GM23338 (cell line): Measurements from ENCODE around the gene ASAP2. TPM values are rescaled to one million over a fixed set of nuclear protein-coding genes. Genes with fewer than 3 reads are reported as not detected.

Source experiments
- ATAC-seq: fragments of 200-7000 bp; cut with Tn5 transposase; 3 replicates; pipeline ENCODE4 v1.9.1; 2020
- DNase-seq: peaks from one replicate; pipeline ENCODE4 v3.0.0-alpha.2; 2015; ENCODE audit warnings: low spot score
- H2AFZ ChIP-seq: fragments of 200-600 bp; sonication (generic); 2 replicates; pipeline ENCODE4 v1.8.0; 2016; ENCODE audit warnings: antibody characterized with exemption, mild to moderate bottlenecking, moderate library complexity
- H3F3A ChIP-seq: fragments of 200-600 bp; sonication (generic); replicated peaks from 2 replicates; pipeline ENCODE4 v1.8.0; 2017; ENCODE audit warnings: antibody characterized with exemption, mixed run types, low read depth
- H3K27ac ChIP-seq: fragments of 200-600 bp; sonication (generic); 2 replicates; pipeline ENCODE4 v1.6.1; 2016; ENCODE audit warnings: low read depth
- H3K27me3 ChIP-seq: fragments of 200-600 bp; sonication (generic); 2 replicates; pipeline ENCODE4 v1.8.0; 2016; ENCODE audit warnings: mild to moderate bottlenecking, mixed run types, moderate library complexity; ENCODE audit not compliant: insufficient read depth
- H3K36me3 ChIP-seq: fragments of 200-600 bp; sonication (generic); 2 replicates; pipeline ENCODE4 v1.8.0; 2016; ENCODE audit warnings: mild to moderate bottlenecking; ENCODE audit not compliant: insufficient read depth
- H3K4me1 ChIP-seq: fragments of 200-600 bp; sonication (generic); 2 replicates; pipeline ENCODE4 v1.8.0; 2016; ENCODE audit warnings: mild to moderate bottlenecking, moderate library complexity; ENCODE audit not compliant: insufficient read depth
- H3K4me2 ChIP-seq: fragments of 200-600 bp; sonication (generic); 2 replicates; pipeline ENCODE4 v1.7.1; 2017; ENCODE audit warnings: mixed run types
- H3K4me3 ChIP-seq: fragments of 200-600 bp; sonication (generic); 2 replicates; pipeline ENCODE4 v1.6.1; 2016; ENCODE audit warnings: mixed run types
- H3K79me2 ChIP-seq: fragments of 200-600 bp; sonication (generic); replicated peaks from 2 replicates; pipeline ENCODE4 v1.8.0; 2017; ENCODE audit warnings: mild to moderate bottlenecking; ENCODE audit not compliant: insufficient read depth
- H3K9me2 ChIP-seq: fragments of 200-600 bp; sonication (generic); 2 replicates; pipeline ENCODE4 v1.8.0; 2017; ENCODE audit not compliant: insufficient read depth
- H4K20me1 ChIP-seq: fragments of 200-600 bp; sonication (generic); replicated peaks from 2 replicates; pipeline ENCODE4 v1.8.0; 2017; ENCODE audit warnings: mild to moderate bottlenecking; ENCODE audit not compliant: insufficient read depth
- H3K27ac Mint-ChIP-seq: 2 replicates; pipeline ENCODE4 v1.8.0; 2020; ENCODE audit warnings: inconsistent platforms, mild to moderate bottlenecking, moderate library complexity, mixed read lengths
- H3K27me3 Mint-ChIP-seq: 3 replicates; pipeline ENCODE4 v1.8.0; 2022; ENCODE audit warnings: low read depth, mild to moderate bottlenecking, moderate library complexity, mixed read lengths, inconsistent platforms; ENCODE audit not compliant: insufficient read depth, poor library complexity
- H3K36me3 Mint-ChIP-seq: 3 replicates; pipeline ENCODE4 v1.8.0; 2021; ENCODE audit warnings: low read depth, mild to moderate bottlenecking, inconsistent platforms, moderate library complexity, mixed read lengths
- H3K4me1 Mint-ChIP-seq: 3 replicates; pipeline ENCODE4 v1.8.0; 2020; ENCODE audit warnings: mild to moderate bottlenecking, inconsistent platforms, mixed read lengths
- H3K4me3 Mint-ChIP-seq: 3 replicates; pipeline ENCODE4 v1.8.0; 2021; ENCODE audit warnings: moderate library complexity, mild to moderate bottlenecking, inconsistent platforms, mixed read lengths
- H3K9me3 Mint-ChIP-seq: 3 replicates; pipeline ENCODE4 v1.8.0; 2020; ENCODE audit warnings: moderate library complexity, mild to moderate bottlenecking, inconsistent platforms, mixed read lengths
- CREB1 ChIP-seq: fragments of 250-450 bp; sonication (Bioruptor Pico); IDR thresholded peaks from 2 replicates; pipeline ENCODE4 v1.5.0; 2020; ENCODE audit warnings: low read depth, mild to moderate bottlenecking, moderate library complexity
- EZH2 ChIP-seq: fragments of 200-600 bp; sonication (generic); IDR thresholded peaks from one replicate; pipeline ENCODE4 v1.8.0; 2017; ENCODE audit warnings: antibody characterized with exemption, mild to moderate bottlenecking, low read depth; ENCODE audit not compliant: unreplicated experiment
- EZH2phosphoT487 ChIP-seq: fragments of 200-600 bp; sonication (generic); IDR thresholded peaks from one replicate; pipeline ENCODE4 v1.8.1; 2018; ENCODE audit warnings: antibody characterized with exemption; ENCODE audit not compliant: unreplicated experiment
- JUNB ChIP-seq: IDR thresholded peaks from one replicate; pipeline ENCODE4 v1.6.1; 2016; ENCODE audit warnings: antibody characterized with exemption; ENCODE audit not compliant: unreplicated experiment
- NANOG ChIP-seq: IDR thresholded peaks from 2 replicates; pipeline ENCODE4 v1.6.1; 2016; ENCODE audit warnings: antibody characterized with exemption, borderline replicate concordance
- POLR2AphosphoS5 ChIP-seq: IDR thresholded peaks from 2 replicates; pipeline ENCODE4 v1.6.1; 2016; ENCODE audit warnings: antibody characterized with exemption, low read depth
- REST ChIP-seq: IDR thresholded peaks from one replicate; pipeline ENCODE4 v1.6.1; 2018; ENCODE audit warnings: antibody characterized with exemption; ENCODE audit not compliant: unreplicated experiment
- ZNF114 ChIP-seq: fragments of 250-450 bp; sonication (Bioruptor Pico); IDR thresholded peaks from 2 replicates; pipeline ENCODE4 v1.5.0; 2020; ENCODE audit warnings: mild to moderate bottlenecking, moderate library complexity
- ZNF331 ChIP-seq: fragments of 250-450 bp; sonication (Bioruptor Pico); IDR thresholded peaks from 2 replicates; pipeline ENCODE4 v1.5.0; 2020; ENCODE audit warnings: low read depth, mild to moderate bottlenecking, moderate library complexity
- polyA plus RNA-seq: library from polyadenylated mRNA; unstranded; fragments of >200 nt; fragmentation: Nextera tagmentation; extraction: Ambion mirVana; gene quantifications from 2 replicates; pipeline ENCODE4 v1.2.1, GENCODE V29; 2016
- total RNA-seq: library from RNA; depleted of rRNA; stranded (reverse); fragments of >200 nt; shearing (Covaris generic); gene quantifications from 2 replicates; pipeline ENCODE4 v1.2.3, GENCODE V29; 2014
- TF ChIP-seq, protein P1 (sequence below): fragments of 250-450 bp; sonication (Bioruptor Pico); IDR thresholded peaks from 2 replicates; pipeline ENCODE4 v1.5.0; 2020; ENCODE audit warnings: mild to moderate bottlenecking, moderate library complexity
- TF ChIP-seq, protein P2 (sequence below), 2 experiments: fragments of 200-600 bp in 1 of 2; sonication (generic) in 1 of 2; conservative IDR thresholded peaks; 2 replicates each; pipeline versions ENCODE4 v1.5.1 to v1.6.1; 2016 to 2017; ENCODE audit warnings: antibody characterized with exemption in 2 of 2, low read depth in 2 of 2, mild to moderate bottlenecking in 2 of 2, moderate library complexity in 1 of 2

ASAP2 gene
- total and polyA plus RNA-seq, 2 experiments from 2014 or later = 2.6 to 15.6 TPM

DNA sequence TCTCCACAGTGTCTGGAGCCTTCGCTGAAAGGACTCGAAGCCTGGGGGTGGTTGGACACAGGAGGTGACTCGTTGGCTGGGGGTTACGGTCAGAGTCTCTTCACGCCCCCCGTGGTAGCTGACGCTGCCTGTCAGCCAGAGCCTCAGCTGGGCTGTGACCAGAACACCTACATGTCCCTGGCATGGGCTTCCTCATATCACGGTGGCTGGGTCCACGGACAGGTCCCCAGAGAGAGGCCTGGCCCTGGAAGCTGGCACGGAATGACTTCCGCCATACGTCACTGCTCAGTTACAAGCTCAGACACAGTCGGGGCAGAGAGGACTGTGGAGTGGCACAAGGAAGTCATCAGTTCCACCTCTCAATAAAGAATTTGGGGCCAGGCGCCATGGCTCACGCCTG, 188.2 kb downstream of the ASAP2 start:
- Histone ChIP-seq H3K27ac (no peak overlapping the region), H2AFZ (no peak overlapping the region), H4K20me1 (no peaks in the 10 kb centered on the region; the same call in 1 of the 2 replicates), H3K27me3 (no peaks in the 10 kb centered on the region), H3K79me2 (no peaks in the 10 kb centered on the region), H3K36me3 (no peaks in the 10 kb centered on the region; the same call in 1 of the 2 replicates), H3K4me2 (no peak overlapping the region), H3K9me2 (no peaks in the 10 kb centered on the region), H3K4me3 (no peak overlapping the region), H3K4me1 (peaks cover 10% of the 10 kb centered on the region; the same call in 1 of the 2 replicates), H3F3A (no peaks in the 10 kb centered on the region)
- DNase-seq = no peak
- H3K9me3 Mint-ChIP-seq = no peaks in the 10 kb centered on the region
- peaks cover 3% of the 10 kb centered on the region for H3K27me3 Mint-ChIP-seq
- no peak for TF ChIP-seq POLR2AphosphoS5
- no peak for TF ChIP-seq NANOG
- TF ChIP-seq ZNF331 (CRISPR knock-in tag) = no peak
- TF ChIP-seq EZH2 = no peak
- no peak for TF ChIP-seq REST
- H3K36me3 Mint-ChIP-seq = peaks cover 16% of the 10 kb centered on the region
- H3K27ac Mint-ChIP-seq = no peak overlapping the region
- no peak overlapping the region for H3K4me3 Mint-ChIP-seq
- peaks cover 30% of the 10 kb centered on the region for H3K4me1 Mint-ChIP-seq
- ATAC-seq = no peak

DNA sequence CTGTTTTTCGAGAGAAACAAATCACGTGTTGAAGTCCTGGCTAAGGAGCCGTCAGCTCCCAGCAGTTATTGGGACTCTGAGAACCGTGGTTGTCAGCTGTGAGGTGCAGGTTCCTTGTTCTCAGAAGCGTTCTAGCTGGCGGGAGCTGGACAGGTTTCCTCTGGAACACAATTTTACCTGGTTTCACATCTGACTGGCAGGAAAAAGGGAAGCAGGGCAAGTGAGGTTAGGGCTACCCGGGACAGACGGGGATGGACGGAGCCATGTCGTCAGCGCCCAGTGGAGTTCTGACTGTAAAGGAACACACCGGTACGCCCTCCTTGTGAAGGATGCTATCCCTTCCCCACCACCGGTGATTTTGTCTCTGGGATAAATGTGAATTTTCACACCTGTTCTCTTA, 190.6 kb downstream of the ASAP2 start:
- ATAC-seq (no peak), DNase-seq (no peak)
- Mint-ChIP-seq H3K27me3 (peaks cover 7% of the 10 kb centered on the region), H3K4me3 (no peak overlapping the region), H3K27ac (no peak overlapping the region), H3K4me1 (peaks cover 33% of the 10 kb centered on the region), H3K9me3 (no peaks in the 10 kb centered on the region), H3K36me3 (peaks cover 11% of the 10 kb centered on the region)
- Histone ChIP-seq H3F3A (no peaks in the 10 kb centered on the region), H2AFZ (no peak overlapping the region), H3K27ac (no peak overlapping the region), H3K4me2 (no peak overlapping the region), H3K4me3 (no peak overlapping the region), H3K27me3 (no peaks in the 10 kb centered on the region), H3K36me3 (no peaks in the 10 kb centered on the region), H3K9me2 (no peaks in the 10 kb centered on the region), H3K4me1 (peaks cover 10% of the 10 kb centered on the region; the same call in 1 of the 2 replicates), H4K20me1 (no peaks in the 10 kb centered on the region; the same call in 1 of the 2 replicates), H3K79me2 (no peaks in the 10 kb centered on the region)
- TF ChIP-seq, protein P1, sequence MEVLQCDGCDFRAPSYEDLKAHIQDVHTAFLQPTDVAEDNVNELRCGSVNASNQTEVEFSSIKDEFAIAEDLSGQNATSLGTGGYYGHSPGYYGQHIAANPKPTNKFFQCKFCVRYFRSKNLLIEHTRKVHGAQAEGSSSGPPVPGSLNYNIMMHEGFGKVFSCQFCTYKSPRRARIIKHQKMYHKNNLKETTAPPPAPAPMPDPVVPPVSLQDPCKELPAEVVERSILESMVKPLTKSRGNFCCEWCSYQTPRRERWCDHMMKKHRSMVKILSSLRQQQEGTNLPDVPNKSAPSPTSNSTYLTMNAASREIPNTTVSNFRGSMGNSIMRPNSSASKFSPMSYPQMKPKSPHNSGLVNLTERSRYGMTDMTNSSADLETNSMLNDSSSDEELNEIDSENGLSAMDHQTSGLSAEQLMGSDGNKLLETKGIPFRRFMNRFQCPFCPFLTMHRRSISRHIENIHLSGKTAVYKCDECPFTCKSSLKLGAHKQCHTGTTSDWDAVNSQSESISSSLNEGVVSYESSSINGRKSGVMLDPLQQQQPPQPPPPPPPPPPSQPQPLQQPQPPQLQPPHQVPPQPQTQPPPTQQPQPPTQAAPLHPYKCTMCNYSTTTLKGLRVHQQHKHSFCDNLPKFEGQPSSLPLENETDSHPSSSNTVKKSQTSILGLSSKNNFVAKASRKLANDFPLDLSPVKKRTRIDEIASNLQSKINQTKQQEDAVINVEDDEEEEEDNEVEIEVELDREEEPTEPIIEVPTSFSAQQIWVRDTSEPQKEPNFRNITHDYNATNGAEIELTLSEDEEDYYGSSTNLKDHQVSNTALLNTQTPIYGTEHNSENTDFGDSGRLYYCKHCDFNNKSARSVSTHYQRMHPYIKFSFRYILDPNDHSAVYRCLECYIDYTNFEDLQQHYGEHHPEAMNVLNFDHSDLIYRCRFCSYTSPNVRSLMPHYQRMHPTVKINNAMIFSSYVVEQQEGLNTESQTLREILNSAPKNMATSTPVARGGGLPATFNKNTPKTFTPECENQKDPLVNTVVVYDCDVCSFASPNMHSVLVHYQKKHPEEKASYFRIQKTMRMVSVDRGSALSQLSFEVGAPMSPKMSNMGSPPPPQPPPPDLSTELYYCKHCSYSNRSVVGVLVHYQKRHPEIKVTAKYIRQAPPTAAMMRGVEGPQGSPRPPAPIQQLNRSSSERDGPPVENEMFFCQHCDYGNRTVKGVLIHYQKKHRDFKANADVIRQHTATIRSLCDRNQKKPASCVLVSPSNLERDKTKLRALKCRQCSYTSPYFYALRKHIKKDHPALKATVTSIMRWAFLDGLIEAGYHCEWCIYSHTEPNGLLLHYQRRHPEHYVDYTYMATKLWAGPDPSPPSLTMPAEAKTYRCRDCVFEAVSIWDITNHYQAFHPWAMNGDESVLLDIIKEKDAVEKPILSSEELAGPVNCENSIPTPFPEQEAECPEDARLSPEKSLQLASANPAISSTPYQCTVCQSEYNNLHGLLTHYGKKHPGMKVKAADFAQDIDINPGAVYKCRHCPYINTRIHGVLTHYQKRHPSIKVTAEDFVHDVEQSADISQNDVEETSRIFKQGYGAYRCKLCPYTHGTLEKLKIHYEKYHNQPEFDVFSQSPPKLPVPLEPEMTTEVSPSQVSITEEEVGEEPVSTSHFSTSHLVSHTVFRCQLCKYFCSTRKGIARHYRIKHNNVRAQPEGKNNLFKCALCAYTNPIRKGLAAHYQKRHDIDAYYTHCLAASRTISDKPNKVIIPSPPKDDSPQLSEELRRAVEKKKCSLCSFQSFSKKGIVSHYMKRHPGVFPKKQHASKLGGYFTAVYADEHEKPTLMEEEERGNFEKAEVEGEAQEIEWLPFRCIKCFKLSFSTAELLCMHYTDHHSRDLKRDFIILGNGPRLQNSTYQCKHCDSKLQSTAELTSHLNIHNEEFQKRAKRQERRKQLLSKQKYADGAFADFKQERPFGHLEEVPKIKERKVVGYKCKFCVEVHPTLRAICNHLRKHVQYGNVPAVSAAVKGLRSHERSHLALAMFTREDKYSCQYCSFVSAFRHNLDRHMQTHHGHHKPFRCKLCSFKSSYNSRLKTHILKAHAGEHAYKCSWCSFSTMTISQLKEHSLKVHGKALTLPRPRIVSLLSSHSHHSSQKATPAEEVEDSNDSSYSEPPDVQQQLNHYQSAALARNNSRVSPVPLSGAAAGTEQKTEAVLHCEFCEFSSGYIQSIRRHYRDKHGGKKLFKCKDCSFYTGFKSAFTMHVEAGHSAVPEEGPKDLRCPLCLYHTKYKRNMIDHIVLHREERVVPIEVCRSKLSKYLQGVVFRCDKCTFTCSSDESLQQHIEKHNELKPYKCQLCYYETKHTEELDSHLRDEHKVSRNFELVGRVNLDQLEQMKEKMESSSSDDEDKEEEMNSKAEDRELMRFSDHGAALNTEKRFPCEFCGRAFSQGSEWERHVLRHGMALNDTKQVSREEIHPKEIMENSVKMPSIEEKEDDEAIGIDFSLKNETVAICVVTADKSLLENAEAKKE (CRISPR knock-in tag) = no peak
- TF ChIP-seq, protein P2, sequence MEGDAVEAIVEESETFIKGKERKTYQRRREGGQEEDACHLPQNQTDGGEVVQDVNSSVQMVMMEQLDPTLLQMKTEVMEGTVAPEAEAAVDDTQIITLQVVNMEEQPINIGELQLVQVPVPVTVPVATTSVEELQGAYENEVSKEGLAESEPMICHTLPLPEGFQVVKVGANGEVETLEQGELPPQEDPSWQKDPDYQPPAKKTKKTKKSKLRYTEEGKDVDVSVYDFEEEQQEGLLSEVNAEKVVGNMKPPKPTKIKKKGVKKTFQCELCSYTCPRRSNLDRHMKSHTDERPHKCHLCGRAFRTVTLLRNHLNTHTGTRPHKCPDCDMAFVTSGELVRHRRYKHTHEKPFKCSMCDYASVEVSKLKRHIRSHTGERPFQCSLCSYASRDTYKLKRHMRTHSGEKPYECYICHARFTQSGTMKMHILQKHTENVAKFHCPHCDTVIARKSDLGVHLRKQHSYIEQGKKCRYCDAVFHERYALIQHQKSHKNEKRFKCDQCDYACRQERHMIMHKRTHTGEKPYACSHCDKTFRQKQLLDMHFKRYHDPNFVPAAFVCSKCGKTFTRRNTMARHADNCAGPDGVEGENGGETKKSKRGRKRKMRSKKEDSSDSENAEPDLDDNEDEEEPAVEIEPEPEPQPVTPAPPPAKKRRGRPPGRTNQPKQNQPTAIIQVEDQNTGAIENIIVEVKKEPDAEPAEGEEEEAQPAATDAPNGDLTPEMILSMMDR (conservative IDR thresholded peaks at IDR 0.05; ENCODE audit: low read depth in 2 of 2) = no peak
- TF ChIP-seq EZH2phosphoT487 (no peak), NANOG (no peak), EZH2 (no peak), ZNF114 (CRISPR knock-in tag) (no peak), JUNB (no peak), CREB1 (CRISPR knock-in tag) (no peak)
